Measurements from ENCODE around the gene BTBD1. TPM values are rescaled to one million over a fixed set of nuclear protein-coding genes. Genes with fewer than 3 reads are reported as not detected.

Gene BTBD1
- polyA plus RNA-seq, 1 of the 3 experiments (the other 2 are of a cell fraction): 34.4 TPM

GRCh38 chr15:82972990-82973389 is 94.1 kb downstream of the BTBD1 start:
- TF ChIP-seq EP300 (IDR thresholded peaks at IDR 0.05; ENCODE audit: borderline replicate concordance in 1 of 2, low read depth in 1 of 2, low read length in 1 of 2) (no peak), FOSL2 (IDR thresholded peaks at IDR 0.05; ENCODE audit: borderline replicate concordance, low read depth) (no peak), TCF12 (IDR thresholded peaks at IDR 0.05) (no peak), RFX5 (IDR thresholded peaks at IDR 0.05; ENCODE audit: low read length) (no peak)
- POLR2A ChIA-PET: interaction anchor here (0.7 kb wide), 1 partner anchor 12 kb away, joined by 3 read pairs; no protein-coding TSS in a partner anchor
- CTCF ChIA-PET: interaction anchor here (1.2 to 3.4 kb wide), 3 partner anchors 10 to 38 kb away, joined by 3 to 8 read pairs (median 4); partner anchors contain the start of genes C15orf40 and RAMAC

GRCh38 chr15:82971218-82971984 is 95.7 kb downstream of the BTBD1 start:
- H3K79me2 ChIP-seq (ENCODE audit: insufficient read depth): no peaks in the 10 kb centered on the region
- no peak overlapping the region for H3K4me3 ChIP-seq (ENCODE audit: low read depth in 2 of 2, low read length in 1 of 2)
- H3K9me3 ChIP-seq: no peaks in the 10 kb centered on the region
- CTCF ChIA-PET: interaction anchor here (0.6 to 2.6 kb wide), 10 partner anchors 8 to 123 kb away, joined by 3 to 11 read pairs (median 4); partner anchors contain the start of genes C15orf40 and RAMAC
- no peaks in the 10 kb centered on the region for H3F3A ChIP-seq (replicated peaks; ENCODE audit: insufficient read depth)
- no peak for DNase-seq
- H3K27me3 ChIP-seq (ENCODE audit: insufficient read depth): no peaks in the 10 kb centered on the region
- H3K27ac ChIP-seq (ENCODE audit: low read depth in 2 of 2, low read length in 1 of 2): peak overlapping the region in 1 of 2 experiments; percentile 71; a peak in 2 of 4 replicates
- H3K36me3 ChIP-seq (replicated peaks in 1 of 2; ENCODE audit: control insufficient read depth in 1 of 2, insufficient read depth in 2 of 2, low read length in 1 of 2): no peaks in the 10 kb centered on the region
- no peak overlapping the region for H2AFZ ChIP-seq (ENCODE audit: low read depth)
- POLR2A ChIA-PET: interaction anchor here (1.0 to 1.7 kb wide), 5 partner anchors 11 to 431 kb away, joined by 3 to 16 read pairs (median 5); partner anchors contain the start of genes RAMAC and RPS17
- H3K4me1 ChIP-seq (ENCODE audit: control insufficient read depth in 1 of 2, insufficient read depth in 2 of 2, low read depth in 1 of 2, low read length in 1 of 2): peaks cover 0 to 13% of the 10 kb centered on the region in 2 experiments; a peak in 2 of 4 replicates
- H3K4me2 ChIP-seq: no peak overlapping the region
- TF ChIP-seq RCOR1 (IDR thresholded peaks at IDR 0.05; ENCODE audit: low read length) (no peak), IRF3 (IDR thresholded peaks at IDR 0.05; ENCODE audit: low read depth, low read length) (no peak), CHD2 (IDR thresholded peaks at IDR 0.05; ENCODE audit: low read length, partially characterized antibody) (no peak), FOSL2 (IDR thresholded peaks at IDR 0.05; ENCODE audit: borderline replicate concordance, low read depth) (no peak), JUND (IDR thresholded peaks at IDR 0.05) (no peak), ELF1 (IDR thresholded peaks at IDR 0.05) (no peak), ZBTB33 (IDR thresholded peaks at IDR 0.05; ENCODE audit: borderline replicate concordance, low read depth) (no peak), FOXJ3 (CRISPR knock-in tag; IDR thresholded peaks at IDR 0.05) (no peak), RFX5 (IDR thresholded peaks at IDR 0.05; ENCODE audit: low read length) (no peak), SIN3A (IDR thresholded peaks at IDR 0.05; ENCODE audit: borderline replicate concordance, low read depth, low read length) (no peak), YY1 (IDR thresholded peaks at IDR 0.05; ENCODE audit: low read depth) (no peak), FOXM1 (IDR thresholded peaks at IDR 0.05; ENCODE audit: low read depth) (no peak), TCF12 (IDR thresholded peaks at IDR 0.05) (no peak), MEF2A (IDR thresholded peaks at IDR 0.05; ENCODE audit: borderline replicate concordance, low read depth) (no peak), GATA2 (CRISPR knock-in tag; IDR thresholded peaks at IDR 0.05) (no peak), TAF1 (IDR thresholded peaks at IDR 0.05; ENCODE audit: borderline replicate concordance, low read depth, low read length) (no peak), SMC3 (IDR thresholded peaks at IDR 0.05; ENCODE audit: low read depth, low read length) (no peak), GABPA (IDR thresholded peaks at IDR 0.05; ENCODE audit: low read depth) (no peak)
- no peaks in the 10 kb centered on the region for H4K20me1 ChIP-seq (ENCODE audit: insufficient read depth)
- WGBS (ENCODE audit: low lambda C conversion rate): 74% methylated on average over 2 of the region's 2 CpGs
- H3K9ac ChIP-seq: no peak overlapping the region
- no peaks in the 10 kb centered on the region for H3K9me2 ChIP-seq

More at GRCh38 chr15:82972990-82973389, 94.1 kb downstream of the BTBD1 start:
- Histone ChIP-seq H3K79me2 (ENCODE audit: insufficient read depth) (no peaks in the 10 kb centered on the region), H2AFZ (ENCODE audit: low read depth) (no peak overlapping the region), H3K9me2 (no peaks in the 10 kb centered on the region), H3K9me3 (no peaks in the 10 kb centered on the region), H3K27me3 (ENCODE audit: insufficient read depth) (no peaks in the 10 kb centered on the region), H3K36me3 (replicated peaks in 1 of 2; ENCODE audit: control insufficient read depth in 1 of 2, insufficient read depth in 2 of 2, low read length in 1 of 2) (no peaks in the 10 kb centered on the region), H3K4me2 (no peak overlapping the region), H3F3A (replicated peaks; ENCODE audit: insufficient read depth) (no peaks in the 10 kb centered on the region), H3K4me1 (ENCODE audit: control insufficient read depth in 1 of 2, insufficient read depth in 2 of 2, low read depth in 1 of 2, low read length in 1 of 2) (peaks cover 0 to 13% of the 10 kb centered on the region in 2 experiments; a peak in 2 of 4 replicates), H3K27ac (ENCODE audit: low read depth in 2 of 2, low read length in 1 of 2) (no peak overlapping the region), H3K9ac (no peak overlapping the region), H4K20me1 (ENCODE audit: insufficient read depth) (no peaks in the 10 kb centered on the region), H3K4me3 (ENCODE audit: low read depth in 2 of 2, low read length in 1 of 2) (no peak overlapping the region)
- WGBS (ENCODE audit: low lambda C conversion rate): 92% methylated on average over 1 of the region's 1 CpG
- DNase-seq: no peak
